ENCODE data around the gene TARS3.

TARS3 gene

DNA sequence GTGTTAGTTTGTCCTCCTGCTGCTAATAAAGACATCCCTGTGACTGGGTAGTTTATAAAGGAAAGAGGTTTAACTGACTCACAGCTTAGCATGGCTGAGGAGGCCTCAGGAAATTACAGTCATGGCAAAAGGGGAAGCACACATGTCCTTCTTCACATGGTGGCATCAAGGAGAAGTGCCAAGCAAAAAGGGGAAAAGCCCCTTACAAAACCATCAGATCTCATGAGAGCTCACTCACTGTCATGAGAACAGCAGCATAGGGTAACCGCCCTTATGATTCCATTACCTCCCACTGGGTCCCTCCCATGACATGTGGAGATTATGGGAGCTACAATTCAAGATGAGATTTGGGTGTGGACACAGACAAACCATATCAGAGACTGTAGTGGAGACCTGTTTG is 99.1 kb downstream of the TARS3 start:
- ATAC-seq (ENCODE audit: insufficient read depth, low read depth), result no peak
- Histone ChIP-seq H3K36me3 (ENCODE audit: insufficient read depth, low read length) (peaks cover 8% of the 10 kb centered on the region; the same call in 1 of the 2 replicates), H3K27ac (ENCODE audit: low read length) (no peak overlapping the region), H3K4me1 (ENCODE audit: insufficient read depth, low read length) (no peaks in the 10 kb centered on the region), H4K20me1 (ENCODE audit: insufficient read depth, low read length) (no peaks in the 10 kb centered on the region), H3K9ac (ENCODE audit: low read depth, low read length) (no peak overlapping the region), H3K4me2 (ENCODE audit: insufficient read depth, low read length) (no peak overlapping the region), H3K27me3 (ENCODE audit: insufficient read depth, low read length, poor library complexity) (no peaks in the 10 kb centered on the region), H3K4me3 (ENCODE audit: low read depth in 1 of 2, low read length in 2 of 2) (no peak overlapping the region), H2AFZ (ENCODE audit: low read depth, low read length) (no peak overlapping the region), H3K79me2 (ENCODE audit: insufficient read depth, low read length) (no peaks in the 10 kb centered on the region), H3K9me3 (ENCODE audit: insufficient read depth, low read length, severe bottlenecking) (no peaks in the 10 kb centered on the region)
- TF ChIP-seq, protein P1, sequence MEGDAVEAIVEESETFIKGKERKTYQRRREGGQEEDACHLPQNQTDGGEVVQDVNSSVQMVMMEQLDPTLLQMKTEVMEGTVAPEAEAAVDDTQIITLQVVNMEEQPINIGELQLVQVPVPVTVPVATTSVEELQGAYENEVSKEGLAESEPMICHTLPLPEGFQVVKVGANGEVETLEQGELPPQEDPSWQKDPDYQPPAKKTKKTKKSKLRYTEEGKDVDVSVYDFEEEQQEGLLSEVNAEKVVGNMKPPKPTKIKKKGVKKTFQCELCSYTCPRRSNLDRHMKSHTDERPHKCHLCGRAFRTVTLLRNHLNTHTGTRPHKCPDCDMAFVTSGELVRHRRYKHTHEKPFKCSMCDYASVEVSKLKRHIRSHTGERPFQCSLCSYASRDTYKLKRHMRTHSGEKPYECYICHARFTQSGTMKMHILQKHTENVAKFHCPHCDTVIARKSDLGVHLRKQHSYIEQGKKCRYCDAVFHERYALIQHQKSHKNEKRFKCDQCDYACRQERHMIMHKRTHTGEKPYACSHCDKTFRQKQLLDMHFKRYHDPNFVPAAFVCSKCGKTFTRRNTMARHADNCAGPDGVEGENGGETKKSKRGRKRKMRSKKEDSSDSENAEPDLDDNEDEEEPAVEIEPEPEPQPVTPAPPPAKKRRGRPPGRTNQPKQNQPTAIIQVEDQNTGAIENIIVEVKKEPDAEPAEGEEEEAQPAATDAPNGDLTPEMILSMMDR (IDR thresholded peaks at IDR 0.05; ENCODE audit: borderline replicate concordance, extremely low read depth, low read length, poor library complexity, severe bottlenecking), result no peak
- TF ChIP-seq EZH2 (IDR thresholded peaks at IDR 0.05; ENCODE audit: borderline replicate concordance, low read depth, low read length, severe bottlenecking), result no peak
- no peak for DNase-seq

DNA sequence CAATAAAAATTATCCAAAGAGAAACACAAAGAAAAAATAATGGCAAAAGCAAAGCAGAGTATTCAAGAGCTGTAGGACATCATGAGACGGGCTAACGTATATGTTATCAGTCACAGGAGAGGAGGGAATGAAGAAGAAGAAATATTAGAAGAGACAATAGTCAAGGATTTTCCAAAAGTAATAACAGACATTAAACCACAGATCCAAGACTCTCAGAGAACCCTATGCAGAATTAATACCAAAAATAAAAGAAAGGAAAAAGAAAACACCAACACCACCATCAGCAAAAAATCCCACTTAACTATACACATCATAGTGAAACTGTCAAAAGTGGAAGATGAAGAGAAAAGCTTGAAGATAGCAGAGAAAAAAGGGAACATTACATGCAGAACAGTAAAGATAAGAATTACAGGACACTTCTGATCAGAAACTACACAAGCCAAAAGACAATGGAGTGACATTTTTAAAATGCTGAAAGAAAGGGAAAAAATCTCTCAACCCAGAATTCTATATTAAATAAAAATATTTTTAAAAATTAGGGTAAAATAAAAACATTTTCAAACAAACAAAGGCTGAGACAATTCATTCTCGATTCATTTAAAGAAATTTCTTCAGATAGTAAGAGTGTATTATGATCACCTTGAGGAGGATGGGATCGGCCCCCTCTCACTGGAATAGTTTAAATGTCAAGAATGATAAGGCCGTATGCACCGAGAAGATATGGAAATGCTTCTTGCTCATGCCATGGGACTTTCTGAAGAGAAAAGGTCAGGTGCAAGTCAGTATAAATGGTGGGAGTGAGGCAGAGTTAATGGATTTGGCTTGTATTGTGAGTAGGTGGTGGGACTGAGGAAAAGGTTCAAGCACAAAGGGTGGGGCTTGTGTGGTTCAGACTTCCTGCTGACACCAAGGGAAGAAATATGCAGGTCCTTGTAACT is 100.6 kb downstream of the TARS3 start:
- Histone ChIP-seq H3K9ac (ENCODE audit: low read depth, low read length) (no peak overlapping the region), H3K4me1 (ENCODE audit: insufficient read depth, low read length) (no peaks in the 10 kb centered on the region), H3K36me3 (ENCODE audit: insufficient read depth, low read length) (peaks cover 8% of the 10 kb centered on the region; the same call in 1 of the 2 replicates), H3K4me3 (ENCODE audit: low read depth in 1 of 2, low read length in 2 of 2) (no peak overlapping the region), H4K20me1 (ENCODE audit: insufficient read depth, low read length) (no peaks in the 10 kb centered on the region), H3K4me2 (ENCODE audit: insufficient read depth, low read length) (no peak overlapping the region), H2AFZ (ENCODE audit: low read depth, low read length) (no peak overlapping the region), H3K27me3 (ENCODE audit: insufficient read depth, low read length, poor library complexity) (no peaks in the 10 kb centered on the region), H3K79me2 (ENCODE audit: insufficient read depth, low read length) (no peaks in the 10 kb centered on the region), H3K9me3 (ENCODE audit: insufficient read depth, low read length, severe bottlenecking) (no peaks in the 10 kb centered on the region), H3K27ac (ENCODE audit: low read length) (no peak overlapping the region)
- TF ChIP-seq EZH2 (IDR thresholded peaks at IDR 0.05; ENCODE audit: borderline replicate concordance, low read depth, low read length, severe bottlenecking), result no peak
- TF ChIP-seq, protein P1 (IDR thresholded peaks at IDR 0.05; ENCODE audit: borderline replicate concordance, extremely low read depth, low read length, poor library complexity, severe bottlenecking), result no peak
- ATAC-seq (ENCODE audit: insufficient read depth, low read depth) (no peak), DNase-seq (no peak)

DNA sequence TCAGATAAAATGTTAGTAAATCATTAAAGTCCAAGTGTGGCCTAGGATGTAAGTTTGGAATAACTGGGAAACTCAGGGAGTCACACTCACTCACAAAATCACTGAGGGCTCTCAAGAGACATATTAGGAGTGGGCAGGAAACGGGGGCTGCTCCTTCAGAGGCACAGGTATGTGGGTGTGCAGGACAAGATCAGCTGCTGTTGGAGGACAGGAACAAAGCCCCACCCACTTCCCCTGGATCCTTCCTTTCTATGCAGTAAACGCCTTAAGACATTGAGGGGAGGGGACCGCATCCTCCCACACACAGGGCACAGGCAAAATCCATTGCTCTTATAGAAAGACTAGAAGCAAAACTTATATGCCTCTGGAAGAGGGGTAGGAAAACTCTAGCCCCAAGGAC is 102.3 kb downstream of the TARS3 start:
- no peak for TF ChIP-seq EZH2 (IDR thresholded peaks at IDR 0.05; ENCODE audit: borderline replicate concordance, low read depth, low read length, severe bottlenecking)
- TF ChIP-seq, protein P1 (IDR thresholded peaks at IDR 0.05; ENCODE audit: borderline replicate concordance, extremely low read depth, low read length, poor library complexity, severe bottlenecking), result no peak
- Histone ChIP-seq H3K27me3 (ENCODE audit: insufficient read depth, low read length, poor library complexity) (no peaks in the 10 kb centered on the region), H4K20me1 (ENCODE audit: insufficient read depth, low read length) (no peaks in the 10 kb centered on the region), H2AFZ (ENCODE audit: low read depth, low read length) (no peak overlapping the region), H3K4me2 (ENCODE audit: insufficient read depth, low read length) (no peak overlapping the region), H3K27ac (ENCODE audit: low read length) (no peak overlapping the region), H3K36me3 (ENCODE audit: insufficient read depth, low read length) (peaks cover 8% of the 10 kb centered on the region; the same call in 1 of the 2 replicates), H3K4me3 (ENCODE audit: low read depth in 1 of 2, low read length in 2 of 2) (no peak overlapping the region), H3K9me3 (ENCODE audit: insufficient read depth, low read length, severe bottlenecking) (no peaks in the 10 kb centered on the region), H3K79me2 (ENCODE audit: insufficient read depth, low read length) (no peaks in the 10 kb centered on the region), H3K4me1 (ENCODE audit: insufficient read depth, low read length) (no peaks in the 10 kb centered on the region), H3K9ac (ENCODE audit: low read depth, low read length) (no peak overlapping the region)
- DNase-seq, result no peak
- no peak for ATAC-seq (ENCODE audit: insufficient read depth, low read depth)

All from DND-41 (cell line).